GM23338 (cell line): Measurements from ENCODE around the gene WDR54. TPM values are rescaled to one million over a fixed set of nuclear protein-coding genes. Genes with fewer than 3 reads are reported as not detected.

ENCODE experiments used
- ATAC-seq: fragments of 200-7000 bp; cut with Tn5 transposase; 3 replicates; pipeline ENCODE4 v1.9.1; 2020
- DNase-seq: peaks from one replicate; pipeline ENCODE4 v3.0.0-alpha.2; 2015; ENCODE audit warnings: low spot score
- H2AFZ ChIP-seq: fragments of 200-600 bp; sonication (generic); 2 replicates; pipeline ENCODE4 v1.8.0; 2016; ENCODE audit warnings: antibody characterized with exemption, mild to moderate bottlenecking, moderate library complexity
- H3F3A ChIP-seq: fragments of 200-600 bp; sonication (generic); replicated peaks from 2 replicates; pipeline ENCODE4 v1.8.0; 2017; ENCODE audit warnings: antibody characterized with exemption, mixed run types, low read depth
- H3K27ac ChIP-seq: fragments of 200-600 bp; sonication (generic); 2 replicates; pipeline ENCODE4 v1.6.1; 2016; ENCODE audit warnings: low read depth
- H3K27me3 ChIP-seq: fragments of 200-600 bp; sonication (generic); 2 replicates; pipeline ENCODE4 v1.8.0; 2016; ENCODE audit warnings: mild to moderate bottlenecking, mixed run types, moderate library complexity; ENCODE audit not compliant: insufficient read depth
- H3K36me3 ChIP-seq: fragments of 200-600 bp; sonication (generic); 2 replicates; pipeline ENCODE4 v1.8.0; 2016; ENCODE audit warnings: mild to moderate bottlenecking; ENCODE audit not compliant: insufficient read depth
- H3K4me1 ChIP-seq: fragments of 200-600 bp; sonication (generic); 2 replicates; pipeline ENCODE4 v1.8.0; 2016; ENCODE audit warnings: mild to moderate bottlenecking, moderate library complexity; ENCODE audit not compliant: insufficient read depth
- H3K4me2 ChIP-seq: fragments of 200-600 bp; sonication (generic); 2 replicates; pipeline ENCODE4 v1.7.1; 2017; ENCODE audit warnings: mixed run types
- H3K4me3 ChIP-seq: fragments of 200-600 bp; sonication (generic); 2 replicates; pipeline ENCODE4 v1.6.1; 2016; ENCODE audit warnings: mixed run types
- H3K79me2 ChIP-seq: fragments of 200-600 bp; sonication (generic); replicated peaks from 2 replicates; pipeline ENCODE4 v1.8.0; 2017; ENCODE audit warnings: mild to moderate bottlenecking; ENCODE audit not compliant: insufficient read depth
- H3K9me2 ChIP-seq: fragments of 200-600 bp; sonication (generic); 2 replicates; pipeline ENCODE4 v1.8.0; 2017; ENCODE audit not compliant: insufficient read depth
- H4K20me1 ChIP-seq: fragments of 200-600 bp; sonication (generic); replicated peaks from 2 replicates; pipeline ENCODE4 v1.8.0; 2017; ENCODE audit warnings: mild to moderate bottlenecking; ENCODE audit not compliant: insufficient read depth
- H3K27ac Mint-ChIP-seq: 2 replicates; pipeline ENCODE4 v1.8.0; 2020; ENCODE audit warnings: inconsistent platforms, mild to moderate bottlenecking, moderate library complexity, mixed read lengths
- H3K27me3 Mint-ChIP-seq: 3 replicates; pipeline ENCODE4 v1.8.0; 2022; ENCODE audit warnings: low read depth, mild to moderate bottlenecking, moderate library complexity, mixed read lengths, inconsistent platforms; ENCODE audit not compliant: insufficient read depth, poor library complexity
- H3K36me3 Mint-ChIP-seq: 3 replicates; pipeline ENCODE4 v1.8.0; 2021; ENCODE audit warnings: low read depth, mild to moderate bottlenecking, inconsistent platforms, moderate library complexity, mixed read lengths
- H3K4me1 Mint-ChIP-seq: 3 replicates; pipeline ENCODE4 v1.8.0; 2020; ENCODE audit warnings: mild to moderate bottlenecking, inconsistent platforms, mixed read lengths
- H3K4me3 Mint-ChIP-seq: 3 replicates; pipeline ENCODE4 v1.8.0; 2021; ENCODE audit warnings: moderate library complexity, mild to moderate bottlenecking, inconsistent platforms, mixed read lengths
- H3K9me3 Mint-ChIP-seq: 3 replicates; pipeline ENCODE4 v1.8.0; 2020; ENCODE audit warnings: moderate library complexity, mild to moderate bottlenecking, inconsistent platforms, mixed read lengths
- CREB1 ChIP-seq: fragments of 250-450 bp; sonication (Bioruptor Pico); IDR thresholded peaks from 2 replicates; pipeline ENCODE4 v1.5.0; 2020; ENCODE audit warnings: low read depth, mild to moderate bottlenecking, moderate library complexity
- EZH2 ChIP-seq: fragments of 200-600 bp; sonication (generic); IDR thresholded peaks from one replicate; pipeline ENCODE4 v1.8.0; 2017; ENCODE audit warnings: antibody characterized with exemption, mild to moderate bottlenecking, low read depth; ENCODE audit not compliant: unreplicated experiment
- EZH2phosphoT487 ChIP-seq: fragments of 200-600 bp; sonication (generic); IDR thresholded peaks from one replicate; pipeline ENCODE4 v1.8.1; 2018; ENCODE audit warnings: antibody characterized with exemption; ENCODE audit not compliant: unreplicated experiment
- JUNB ChIP-seq: IDR thresholded peaks from one replicate; pipeline ENCODE4 v1.6.1; 2016; ENCODE audit warnings: antibody characterized with exemption; ENCODE audit not compliant: unreplicated experiment
- NANOG ChIP-seq: IDR thresholded peaks from 2 replicates; pipeline ENCODE4 v1.6.1; 2016; ENCODE audit warnings: antibody characterized with exemption, borderline replicate concordance
- POLR2AphosphoS5 ChIP-seq: IDR thresholded peaks from 2 replicates; pipeline ENCODE4 v1.6.1; 2016; ENCODE audit warnings: antibody characterized with exemption, low read depth
- STAT1 ChIP-seq: IDR thresholded peaks from one replicate; pipeline ENCODE4 v1.6.1; 2016; ENCODE audit warnings: antibody characterized with exemption; ENCODE audit not compliant: unreplicated experiment
- ZNF114 ChIP-seq: fragments of 250-450 bp; sonication (Bioruptor Pico); IDR thresholded peaks from 2 replicates; pipeline ENCODE4 v1.5.0; 2020; ENCODE audit warnings: mild to moderate bottlenecking, moderate library complexity
- ZNF331 ChIP-seq: fragments of 250-450 bp; sonication (Bioruptor Pico); IDR thresholded peaks from 2 replicates; pipeline ENCODE4 v1.5.0; 2020; ENCODE audit warnings: low read depth, mild to moderate bottlenecking, moderate library complexity
- polyA plus RNA-seq: library from polyadenylated mRNA; unstranded; fragments of >200 nt; fragmentation: Nextera tagmentation; extraction: Ambion mirVana; gene quantifications from 2 replicates; pipeline ENCODE4 v1.2.1, GENCODE V29; 2016
- total RNA-seq: library from RNA; depleted of rRNA; stranded (reverse); fragments of >200 nt; shearing (Covaris generic); gene quantifications from 2 replicates; pipeline ENCODE4 v1.2.3, GENCODE V29; 2014
- TF ChIP-seq, protein P1 (sequence below): IDR thresholded peaks from one replicate; pipeline ENCODE4 v1.6.1; 2018; ENCODE audit warnings: antibody characterized with exemption; ENCODE audit not compliant: unreplicated experiment
- TF ChIP-seq, protein P2 (sequence below), 2 experiments: fragments of 200-600 bp in 1 of 2; sonication (generic) in 1 of 2; conservative IDR thresholded peaks; 2 replicates each; pipeline versions ENCODE4 v1.5.1 to v1.6.1; 2016 to 2017; ENCODE audit warnings: antibody characterized with exemption in 2 of 2, low read depth in 2 of 2, mild to moderate bottlenecking in 2 of 2, moderate library complexity in 1 of 2
- TF ChIP-seq, protein P3 (sequence below): fragments of 250-450 bp; sonication (Bioruptor Pico); IDR thresholded peaks from 2 replicates; pipeline ENCODE4 v1.5.0; 2020; ENCODE audit warnings: mild to moderate bottlenecking, moderate library complexity
- TF ChIP-seq, protein P4 (sequence below): IDR thresholded peaks from 2 replicates; pipeline ENCODE4 v1.6.1; 2016; ENCODE audit warnings: antibody characterized with exemption

Gene WDR54
- total and polyA plus RNA-seq, 2 experiments from 2014 or later, result 41.3 to 42.6 TPM

DNA sequence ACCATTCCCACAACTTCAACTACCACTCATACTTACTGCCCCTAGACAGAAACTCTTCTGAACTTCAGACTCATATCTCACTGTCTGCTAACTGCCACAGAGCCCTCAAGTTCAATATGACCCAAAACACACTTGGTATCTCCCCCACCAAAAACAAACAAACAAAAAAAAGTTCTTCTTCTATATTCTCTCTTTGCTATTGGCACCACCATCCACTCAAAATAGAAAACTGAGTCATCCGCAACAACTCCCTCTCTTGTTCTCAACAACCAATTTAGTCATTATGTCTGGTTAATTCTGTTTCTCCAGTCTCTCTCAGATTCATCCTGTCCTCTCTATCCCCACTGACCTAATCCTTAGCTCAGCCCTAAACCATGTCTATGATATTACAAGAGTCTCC is 34.2 kb upstream of the WDR54 start (continued):
- TF ChIP-seq ZNF114 (CRISPR knock-in tag), result no peak
- TF ChIP-seq CREB1 (CRISPR knock-in tag), result no peak
- TF ChIP-seq EZH2, result no peak

DNA sequence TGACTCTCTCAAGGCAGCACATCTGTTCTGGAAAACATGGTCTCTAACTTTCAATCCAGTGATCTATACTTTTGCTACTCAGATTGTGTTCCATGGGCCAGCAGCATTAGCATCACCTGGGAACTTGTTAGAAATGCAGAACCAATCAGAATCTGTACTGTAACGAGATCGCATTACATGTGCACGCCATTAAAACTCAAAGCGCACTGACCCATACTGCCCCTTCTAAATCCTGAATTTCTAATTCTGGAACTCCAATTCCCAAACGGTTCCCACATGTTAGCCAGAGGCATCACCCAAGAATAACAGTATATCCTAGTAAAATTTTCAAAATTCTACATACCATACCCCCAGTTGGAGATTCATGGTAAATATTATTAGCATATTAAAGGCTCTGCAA is 30.9 kb upstream of the WDR54 start:
- Mint-ChIP-seq H3K36me3 (no peaks in the 10 kb centered on the region), H3K27me3 (peaks cover 5% of the 10 kb centered on the region), H3K4me1 (peaks cover 10% of the 10 kb centered on the region; the same call in 2 of the 3 replicates), H3K4me3 (peak overlapping the region; percentile 88), H3K27ac (no peak overlapping the region), H3K9me3 (no peaks in the 10 kb centered on the region)
- H2AFZ ChIP-seq, result no peak overlapping the region
- peak; percentile 8; the same call in 1 of the 3 replicates for ATAC-seq
- 0 out of 2 replicates have a peak, but pooled peaks cover 3% of the 10 kb centered on the region for H3K36me3 ChIP-seq
- H3K27me3 ChIP-seq, result no peaks in the 10 kb centered on the region
- H3K4me2 ChIP-seq, result peak overlapping the region; percentile 83
- no peak overlapping the region for H3K27ac ChIP-seq
- peak; percentile 35 for DNase-seq
- H3K9me2 ChIP-seq, result no peaks in the 10 kb centered on the region
- peak overlapping the region; percentile 89 for H3K4me3 ChIP-seq
- peaks cover 57% of the 10 kb centered on the region for H3K79me2 ChIP-seq
- no peaks in the 10 kb centered on the region for H3F3A ChIP-seq
- peaks cover 25% of the 10 kb centered on the region for H4K20me1 ChIP-seq
- TF ChIP-seq, protein P1, sequence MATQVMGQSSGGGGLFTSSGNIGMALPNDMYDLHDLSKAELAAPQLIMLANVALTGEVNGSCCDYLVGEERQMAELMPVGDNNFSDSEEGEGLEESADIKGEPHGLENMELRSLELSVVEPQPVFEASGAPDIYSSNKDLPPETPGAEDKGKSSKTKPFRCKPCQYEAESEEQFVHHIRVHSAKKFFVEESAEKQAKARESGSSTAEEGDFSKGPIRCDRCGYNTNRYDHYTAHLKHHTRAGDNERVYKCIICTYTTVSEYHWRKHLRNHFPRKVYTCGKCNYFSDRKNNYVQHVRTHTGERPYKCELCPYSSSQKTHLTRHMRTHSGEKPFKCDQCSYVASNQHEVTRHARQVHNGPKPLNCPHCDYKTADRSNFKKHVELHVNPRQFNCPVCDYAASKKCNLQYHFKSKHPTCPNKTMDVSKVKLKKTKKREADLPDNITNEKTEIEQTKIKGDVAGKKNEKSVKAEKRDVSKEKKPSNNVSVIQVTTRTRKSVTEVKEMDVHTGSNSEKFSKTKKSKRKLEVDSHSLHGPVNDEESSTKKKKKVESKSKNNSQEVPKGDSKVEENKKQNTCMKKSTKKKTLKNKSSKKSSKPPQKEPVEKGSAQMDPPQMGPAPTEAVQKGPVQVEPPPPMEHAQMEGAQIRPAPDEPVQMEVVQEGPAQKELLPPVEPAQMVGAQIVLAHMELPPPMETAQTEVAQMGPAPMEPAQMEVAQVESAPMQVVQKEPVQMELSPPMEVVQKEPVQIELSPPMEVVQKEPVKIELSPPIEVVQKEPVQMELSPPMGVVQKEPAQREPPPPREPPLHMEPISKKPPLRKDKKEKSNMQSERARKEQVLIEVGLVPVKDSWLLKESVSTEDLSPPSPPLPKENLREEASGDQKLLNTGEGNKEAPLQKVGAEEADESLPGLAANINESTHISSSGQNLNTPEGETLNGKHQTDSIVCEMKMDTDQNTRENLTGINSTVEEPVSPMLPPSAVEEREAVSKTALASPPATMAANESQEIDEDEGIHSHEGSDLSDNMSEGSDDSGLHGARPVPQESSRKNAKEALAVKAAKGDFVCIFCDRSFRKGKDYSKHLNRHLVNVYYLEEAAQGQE, result no peak
- TF ChIP-seq, protein P2, sequence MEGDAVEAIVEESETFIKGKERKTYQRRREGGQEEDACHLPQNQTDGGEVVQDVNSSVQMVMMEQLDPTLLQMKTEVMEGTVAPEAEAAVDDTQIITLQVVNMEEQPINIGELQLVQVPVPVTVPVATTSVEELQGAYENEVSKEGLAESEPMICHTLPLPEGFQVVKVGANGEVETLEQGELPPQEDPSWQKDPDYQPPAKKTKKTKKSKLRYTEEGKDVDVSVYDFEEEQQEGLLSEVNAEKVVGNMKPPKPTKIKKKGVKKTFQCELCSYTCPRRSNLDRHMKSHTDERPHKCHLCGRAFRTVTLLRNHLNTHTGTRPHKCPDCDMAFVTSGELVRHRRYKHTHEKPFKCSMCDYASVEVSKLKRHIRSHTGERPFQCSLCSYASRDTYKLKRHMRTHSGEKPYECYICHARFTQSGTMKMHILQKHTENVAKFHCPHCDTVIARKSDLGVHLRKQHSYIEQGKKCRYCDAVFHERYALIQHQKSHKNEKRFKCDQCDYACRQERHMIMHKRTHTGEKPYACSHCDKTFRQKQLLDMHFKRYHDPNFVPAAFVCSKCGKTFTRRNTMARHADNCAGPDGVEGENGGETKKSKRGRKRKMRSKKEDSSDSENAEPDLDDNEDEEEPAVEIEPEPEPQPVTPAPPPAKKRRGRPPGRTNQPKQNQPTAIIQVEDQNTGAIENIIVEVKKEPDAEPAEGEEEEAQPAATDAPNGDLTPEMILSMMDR (conservative IDR thresholded peaks at IDR 0.05; ENCODE audit: low read depth in 2 of 2), result no peak
- TF ChIP-seq JUNB (no peak), STAT1 (no peak), EZH2 (no peak), NANOG (no peak), ZNF331 (CRISPR knock-in tag) (no peak), POLR2AphosphoS5 (no peak), EZH2phosphoT487 (no peak), CREB1 (CRISPR knock-in tag) (no peak), ZNF114 (CRISPR knock-in tag) (no peak)
- TF ChIP-seq, protein P3, sequence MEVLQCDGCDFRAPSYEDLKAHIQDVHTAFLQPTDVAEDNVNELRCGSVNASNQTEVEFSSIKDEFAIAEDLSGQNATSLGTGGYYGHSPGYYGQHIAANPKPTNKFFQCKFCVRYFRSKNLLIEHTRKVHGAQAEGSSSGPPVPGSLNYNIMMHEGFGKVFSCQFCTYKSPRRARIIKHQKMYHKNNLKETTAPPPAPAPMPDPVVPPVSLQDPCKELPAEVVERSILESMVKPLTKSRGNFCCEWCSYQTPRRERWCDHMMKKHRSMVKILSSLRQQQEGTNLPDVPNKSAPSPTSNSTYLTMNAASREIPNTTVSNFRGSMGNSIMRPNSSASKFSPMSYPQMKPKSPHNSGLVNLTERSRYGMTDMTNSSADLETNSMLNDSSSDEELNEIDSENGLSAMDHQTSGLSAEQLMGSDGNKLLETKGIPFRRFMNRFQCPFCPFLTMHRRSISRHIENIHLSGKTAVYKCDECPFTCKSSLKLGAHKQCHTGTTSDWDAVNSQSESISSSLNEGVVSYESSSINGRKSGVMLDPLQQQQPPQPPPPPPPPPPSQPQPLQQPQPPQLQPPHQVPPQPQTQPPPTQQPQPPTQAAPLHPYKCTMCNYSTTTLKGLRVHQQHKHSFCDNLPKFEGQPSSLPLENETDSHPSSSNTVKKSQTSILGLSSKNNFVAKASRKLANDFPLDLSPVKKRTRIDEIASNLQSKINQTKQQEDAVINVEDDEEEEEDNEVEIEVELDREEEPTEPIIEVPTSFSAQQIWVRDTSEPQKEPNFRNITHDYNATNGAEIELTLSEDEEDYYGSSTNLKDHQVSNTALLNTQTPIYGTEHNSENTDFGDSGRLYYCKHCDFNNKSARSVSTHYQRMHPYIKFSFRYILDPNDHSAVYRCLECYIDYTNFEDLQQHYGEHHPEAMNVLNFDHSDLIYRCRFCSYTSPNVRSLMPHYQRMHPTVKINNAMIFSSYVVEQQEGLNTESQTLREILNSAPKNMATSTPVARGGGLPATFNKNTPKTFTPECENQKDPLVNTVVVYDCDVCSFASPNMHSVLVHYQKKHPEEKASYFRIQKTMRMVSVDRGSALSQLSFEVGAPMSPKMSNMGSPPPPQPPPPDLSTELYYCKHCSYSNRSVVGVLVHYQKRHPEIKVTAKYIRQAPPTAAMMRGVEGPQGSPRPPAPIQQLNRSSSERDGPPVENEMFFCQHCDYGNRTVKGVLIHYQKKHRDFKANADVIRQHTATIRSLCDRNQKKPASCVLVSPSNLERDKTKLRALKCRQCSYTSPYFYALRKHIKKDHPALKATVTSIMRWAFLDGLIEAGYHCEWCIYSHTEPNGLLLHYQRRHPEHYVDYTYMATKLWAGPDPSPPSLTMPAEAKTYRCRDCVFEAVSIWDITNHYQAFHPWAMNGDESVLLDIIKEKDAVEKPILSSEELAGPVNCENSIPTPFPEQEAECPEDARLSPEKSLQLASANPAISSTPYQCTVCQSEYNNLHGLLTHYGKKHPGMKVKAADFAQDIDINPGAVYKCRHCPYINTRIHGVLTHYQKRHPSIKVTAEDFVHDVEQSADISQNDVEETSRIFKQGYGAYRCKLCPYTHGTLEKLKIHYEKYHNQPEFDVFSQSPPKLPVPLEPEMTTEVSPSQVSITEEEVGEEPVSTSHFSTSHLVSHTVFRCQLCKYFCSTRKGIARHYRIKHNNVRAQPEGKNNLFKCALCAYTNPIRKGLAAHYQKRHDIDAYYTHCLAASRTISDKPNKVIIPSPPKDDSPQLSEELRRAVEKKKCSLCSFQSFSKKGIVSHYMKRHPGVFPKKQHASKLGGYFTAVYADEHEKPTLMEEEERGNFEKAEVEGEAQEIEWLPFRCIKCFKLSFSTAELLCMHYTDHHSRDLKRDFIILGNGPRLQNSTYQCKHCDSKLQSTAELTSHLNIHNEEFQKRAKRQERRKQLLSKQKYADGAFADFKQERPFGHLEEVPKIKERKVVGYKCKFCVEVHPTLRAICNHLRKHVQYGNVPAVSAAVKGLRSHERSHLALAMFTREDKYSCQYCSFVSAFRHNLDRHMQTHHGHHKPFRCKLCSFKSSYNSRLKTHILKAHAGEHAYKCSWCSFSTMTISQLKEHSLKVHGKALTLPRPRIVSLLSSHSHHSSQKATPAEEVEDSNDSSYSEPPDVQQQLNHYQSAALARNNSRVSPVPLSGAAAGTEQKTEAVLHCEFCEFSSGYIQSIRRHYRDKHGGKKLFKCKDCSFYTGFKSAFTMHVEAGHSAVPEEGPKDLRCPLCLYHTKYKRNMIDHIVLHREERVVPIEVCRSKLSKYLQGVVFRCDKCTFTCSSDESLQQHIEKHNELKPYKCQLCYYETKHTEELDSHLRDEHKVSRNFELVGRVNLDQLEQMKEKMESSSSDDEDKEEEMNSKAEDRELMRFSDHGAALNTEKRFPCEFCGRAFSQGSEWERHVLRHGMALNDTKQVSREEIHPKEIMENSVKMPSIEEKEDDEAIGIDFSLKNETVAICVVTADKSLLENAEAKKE, result no peak
- TF ChIP-seq, protein P4, sequence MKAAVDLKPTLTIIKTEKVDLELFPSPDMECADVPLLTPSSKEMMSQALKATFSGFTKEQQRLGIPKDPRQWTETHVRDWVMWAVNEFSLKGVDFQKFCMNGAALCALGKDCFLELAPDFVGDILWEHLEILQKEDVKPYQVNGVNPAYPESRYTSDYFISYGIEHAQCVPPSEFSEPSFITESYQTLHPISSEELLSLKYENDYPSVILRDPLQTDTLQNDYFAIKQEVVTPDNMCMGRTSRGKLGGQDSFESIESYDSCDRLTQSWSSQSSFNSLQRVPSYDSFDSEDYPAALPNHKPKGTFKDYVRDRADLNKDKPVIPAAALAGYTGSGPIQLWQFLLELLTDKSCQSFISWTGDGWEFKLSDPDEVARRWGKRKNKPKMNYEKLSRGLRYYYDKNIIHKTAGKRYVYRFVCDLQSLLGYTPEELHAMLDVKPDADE, result no peak
- H3K4me1 ChIP-seq, result peaks cover 12% of the 10 kb centered on the region
